NCI-H2196 treated with DMSO at 0.1 percent for 48 hours (cell line): ENCODE measurements around the gene PCSK6.
"Not testable (repeated sequence)": the region's sequence is repeated elsewhere in the genome, so short reads cannot be mapped to it uniquely, and the experiment has no call there.

Experiments
- DNase-seq: peaks from one replicate; lab custom pipeline; 2025; ENCODE audit not compliant: unreplicated experiment; lab: John Stamatoyannopoulos, UW

The PCSK6 gene

DNA sequence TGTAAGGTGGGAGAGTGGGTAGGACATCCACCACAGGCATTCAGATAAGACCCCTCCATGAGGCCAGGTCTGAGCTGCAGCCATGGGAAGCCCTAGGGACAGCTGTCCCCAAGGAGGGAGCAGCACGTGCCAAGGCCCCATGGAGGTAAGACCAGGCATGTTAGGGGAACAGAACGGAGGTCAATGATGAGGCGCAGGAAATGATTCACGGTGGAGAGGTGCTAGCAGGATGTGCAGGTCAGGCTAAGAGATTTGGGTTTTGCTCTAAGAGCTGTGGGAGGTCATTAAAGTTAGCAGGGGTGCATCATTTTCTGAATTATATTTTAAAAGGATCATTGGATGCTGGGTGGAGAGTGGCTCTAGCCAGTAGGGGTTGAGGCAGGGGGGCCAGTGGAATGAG, 128.1 kb downstream of the PCSK6 start:
- DNase-seq, result no peak

DNA sequence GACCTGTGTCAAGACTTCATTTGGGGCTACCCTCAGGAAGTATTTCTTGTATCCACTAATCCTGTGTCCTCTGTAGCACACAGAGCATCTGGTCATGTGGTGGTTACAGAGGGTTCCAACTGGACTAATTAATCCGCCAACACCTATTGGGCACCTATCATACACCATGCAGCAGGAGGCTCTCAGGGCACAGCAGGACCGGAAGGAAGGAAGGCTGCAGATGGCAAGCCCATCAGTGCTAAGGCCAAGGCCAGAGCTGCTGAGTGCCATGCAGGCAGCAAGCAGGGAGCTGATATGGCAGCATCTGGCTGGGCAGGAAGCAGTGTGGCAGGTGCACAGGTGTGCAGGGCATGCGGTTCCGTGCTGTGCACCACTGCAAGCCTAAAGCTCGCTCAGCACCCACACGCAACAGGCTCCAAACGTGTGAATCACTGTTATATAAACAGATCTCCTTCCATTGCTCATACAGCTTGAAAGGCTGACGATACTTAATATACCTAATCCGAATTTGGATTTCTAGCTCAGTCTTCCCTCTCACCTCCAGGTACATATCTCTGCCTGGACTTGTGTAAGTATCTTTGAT, 130.1 kb downstream of the PCSK6 start:
- no peak for DNase-seq

DNA sequence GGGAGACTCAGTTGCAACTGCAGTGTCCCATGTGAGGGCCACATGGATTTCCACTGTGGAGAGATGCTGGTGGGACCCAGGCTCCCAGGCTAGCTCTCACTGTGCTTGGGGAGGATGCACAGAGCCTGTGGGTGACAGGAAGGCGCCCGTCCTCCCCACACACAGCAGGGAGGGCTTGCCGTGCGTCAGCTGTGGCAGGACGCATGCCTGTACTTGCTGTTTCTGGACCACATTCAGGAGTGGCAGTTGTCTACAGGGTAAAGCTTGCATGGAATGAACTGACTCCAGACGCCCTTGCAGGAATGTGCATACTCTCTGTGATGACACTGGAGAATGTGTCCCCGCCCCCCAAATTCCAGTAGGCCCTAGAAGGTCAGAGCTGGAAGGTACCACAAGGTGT, 130.6 kb downstream of the PCSK6 start:
- DNase-seq, result no peak

DNA sequence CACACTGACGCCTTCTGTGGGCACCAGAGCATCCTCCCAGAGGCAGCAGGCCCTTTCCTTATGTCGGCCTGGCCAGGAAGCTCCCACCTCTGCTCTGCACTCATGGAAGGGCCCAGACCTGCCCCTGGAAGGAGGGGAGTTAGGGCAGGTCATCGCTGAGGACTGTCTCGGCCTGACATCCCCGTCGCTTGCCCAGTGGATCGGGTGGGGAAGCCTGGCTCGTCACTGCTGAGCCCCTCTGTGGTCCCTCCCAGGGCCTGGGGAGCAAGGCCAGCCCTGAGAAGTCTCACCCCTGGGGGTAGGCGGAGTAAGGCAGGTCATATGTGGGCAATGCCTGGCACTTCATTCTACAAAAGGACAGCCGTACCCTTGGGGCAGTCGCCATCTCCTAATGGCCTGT, 131.6 kb downstream of the PCSK6 start:
- no peak for DNase-seq

DNA sequence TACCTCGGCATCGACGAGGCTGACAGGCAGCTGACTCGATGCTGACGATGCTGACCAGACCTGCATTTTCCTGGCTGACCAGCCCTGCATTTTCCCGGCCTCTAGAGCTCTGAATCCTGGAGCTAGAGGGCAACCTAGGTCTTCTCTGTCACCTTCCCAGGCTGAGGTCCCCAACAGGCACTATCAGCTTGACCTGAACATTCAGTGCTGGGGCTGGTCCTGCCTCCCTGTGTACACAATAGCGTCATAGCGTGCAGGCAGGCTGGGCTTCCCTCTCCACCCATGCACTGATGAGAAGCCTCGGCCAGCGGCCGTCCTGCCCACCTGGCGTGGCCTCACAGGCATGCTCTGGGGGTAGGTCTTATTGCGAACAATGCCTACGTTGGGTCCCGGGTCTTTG, 132.2 kb downstream of the PCSK6 start:
- DNase-seq, result no peak

DNA sequence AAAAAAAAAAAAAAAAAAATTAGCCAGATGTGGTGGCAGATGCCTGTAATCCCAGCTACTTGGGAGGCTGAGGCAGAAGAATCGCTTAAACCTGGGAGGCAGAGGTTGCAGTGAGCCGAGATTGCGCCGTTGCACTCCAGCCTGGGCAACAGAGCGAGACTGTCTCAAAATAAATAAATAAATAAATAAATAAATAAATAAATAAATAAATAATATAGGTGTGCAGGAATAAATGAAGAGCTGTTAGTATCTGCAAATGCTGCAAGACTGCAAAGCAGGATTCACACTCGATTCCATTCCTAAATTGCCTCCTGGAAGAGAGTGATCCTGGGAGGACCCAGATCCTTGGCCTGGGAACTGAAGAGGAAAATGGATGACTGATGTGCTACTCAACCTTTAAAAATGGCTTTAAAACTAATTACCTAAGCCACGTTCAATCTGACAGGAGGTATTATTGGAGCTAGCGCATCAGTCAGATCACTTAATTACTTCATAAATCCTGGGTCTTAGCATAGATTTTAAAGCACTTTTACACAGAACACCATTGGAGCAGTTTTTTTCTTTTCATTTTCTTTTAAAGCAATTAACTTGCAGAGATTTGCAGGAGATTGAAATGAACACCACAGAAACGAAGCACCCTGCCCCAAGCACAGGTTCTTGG, 132.9 kb downstream of the PCSK6 start:
- not testable (repeated sequence) for DNase-seq

DNA sequence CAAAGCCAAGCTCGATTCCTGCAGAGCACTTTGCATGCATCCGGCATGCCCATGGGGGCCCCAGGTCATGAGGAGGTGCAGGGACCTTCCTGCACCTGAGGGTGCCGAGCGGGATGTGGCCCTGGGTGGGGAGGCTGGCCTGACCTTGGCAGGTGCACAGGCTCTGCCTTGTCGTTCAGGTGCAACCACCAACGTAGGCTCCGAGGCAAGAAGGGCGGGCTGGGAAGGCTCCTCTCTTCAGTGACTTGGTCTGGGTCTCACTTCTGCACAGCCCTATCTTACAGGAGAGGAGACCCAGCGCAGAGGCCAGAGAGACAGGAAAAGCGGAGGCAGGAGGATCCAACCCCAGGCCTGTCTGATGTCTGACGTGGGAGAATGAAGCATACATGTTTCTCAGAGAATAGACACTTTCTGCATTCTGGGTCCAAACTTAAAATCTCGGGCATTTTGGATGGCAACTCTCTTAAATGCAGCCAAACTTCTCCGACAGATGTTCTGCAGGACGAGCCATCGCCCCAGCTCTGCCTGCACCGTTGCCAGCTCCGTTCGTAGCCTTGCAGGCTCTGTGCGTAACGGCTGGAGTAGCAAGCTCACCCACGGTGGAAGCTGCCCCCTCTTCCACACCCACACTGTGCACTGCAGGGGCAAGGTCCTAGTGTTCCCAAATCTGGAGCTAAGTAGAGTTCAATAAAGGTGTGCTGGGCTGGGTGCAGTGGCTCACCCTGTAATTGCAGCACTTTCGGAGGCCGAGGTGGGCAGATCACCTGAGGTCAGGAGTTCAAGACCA, 133.6 kb downstream of the PCSK6 start:
- no peak for DNase-seq

DNA sequence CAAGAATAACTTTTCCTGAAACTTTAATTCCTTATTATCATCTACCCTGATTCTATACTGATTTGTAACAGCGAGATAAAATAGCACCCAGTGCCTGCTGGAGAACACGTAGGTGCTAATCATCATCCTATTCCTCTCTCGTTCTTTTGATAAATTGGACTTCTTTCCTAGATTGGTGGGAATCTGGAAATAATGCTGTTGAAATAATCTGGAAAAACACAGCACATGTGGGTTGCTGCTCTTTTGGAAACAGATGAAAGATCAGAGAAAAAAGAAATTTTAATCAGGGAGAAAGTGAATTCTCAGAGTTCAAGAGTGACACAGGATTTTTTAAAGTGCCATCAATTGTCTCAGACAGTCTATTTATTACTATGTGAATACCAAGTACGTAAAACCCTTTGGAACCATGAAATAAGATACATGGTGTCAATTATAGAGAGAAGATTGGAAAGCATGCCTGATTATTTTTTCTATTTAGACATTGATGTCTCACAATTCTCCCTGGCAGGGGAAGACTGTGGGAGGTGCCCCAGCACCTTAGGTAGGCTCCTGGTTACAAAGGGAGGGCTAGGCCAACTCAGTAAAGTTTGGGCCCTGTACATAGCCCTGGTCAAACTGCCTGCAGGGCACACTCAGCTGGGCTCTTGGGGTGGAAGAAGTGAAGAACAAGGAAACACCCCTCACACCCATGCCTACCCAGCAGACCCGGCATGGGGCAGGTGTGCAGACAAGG, 134.4 kb downstream of the PCSK6 start:
- no peak for DNase-seq

DNA sequence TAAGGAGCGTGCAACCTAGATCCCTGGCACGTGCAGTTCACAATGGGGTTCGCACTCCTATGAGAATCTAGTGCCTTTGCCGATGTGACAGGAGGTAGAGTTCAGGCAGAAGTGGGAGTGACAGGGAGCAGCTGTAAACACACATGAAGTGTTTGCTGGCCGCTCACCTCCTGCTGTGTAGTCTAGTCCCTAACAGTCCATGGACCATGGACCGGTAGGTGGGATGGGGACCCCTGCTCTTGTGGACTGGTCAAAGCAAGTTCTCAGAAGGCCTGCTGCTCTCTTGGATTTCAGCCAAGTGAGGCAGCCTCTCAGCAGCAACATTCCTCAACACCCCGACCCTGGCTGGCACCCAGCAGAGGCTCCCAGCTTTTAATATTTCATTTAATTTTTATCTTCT, 136.3 kb downstream of the PCSK6 start:
- no peak for DNase-seq

DNA sequence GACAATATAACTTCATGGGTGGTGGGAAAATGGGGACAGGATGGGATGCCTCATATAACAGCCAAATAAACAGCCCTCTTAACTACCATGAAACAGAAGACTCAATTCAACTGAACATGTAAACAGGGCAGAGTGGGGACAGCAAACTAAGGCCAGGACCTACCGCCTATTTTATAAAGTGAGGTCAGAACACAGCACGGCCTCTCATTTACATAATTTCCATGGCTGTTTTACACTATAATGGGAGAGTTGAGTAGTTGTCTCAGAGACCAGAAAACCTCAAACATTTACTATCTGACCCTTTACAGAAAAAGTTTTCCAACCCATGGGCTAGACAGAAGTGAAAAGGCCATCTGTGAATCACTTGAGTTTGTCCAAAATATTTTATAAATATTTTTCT, 137.8 kb downstream of the PCSK6 start:
- DNase-seq, result no peak

DNA sequence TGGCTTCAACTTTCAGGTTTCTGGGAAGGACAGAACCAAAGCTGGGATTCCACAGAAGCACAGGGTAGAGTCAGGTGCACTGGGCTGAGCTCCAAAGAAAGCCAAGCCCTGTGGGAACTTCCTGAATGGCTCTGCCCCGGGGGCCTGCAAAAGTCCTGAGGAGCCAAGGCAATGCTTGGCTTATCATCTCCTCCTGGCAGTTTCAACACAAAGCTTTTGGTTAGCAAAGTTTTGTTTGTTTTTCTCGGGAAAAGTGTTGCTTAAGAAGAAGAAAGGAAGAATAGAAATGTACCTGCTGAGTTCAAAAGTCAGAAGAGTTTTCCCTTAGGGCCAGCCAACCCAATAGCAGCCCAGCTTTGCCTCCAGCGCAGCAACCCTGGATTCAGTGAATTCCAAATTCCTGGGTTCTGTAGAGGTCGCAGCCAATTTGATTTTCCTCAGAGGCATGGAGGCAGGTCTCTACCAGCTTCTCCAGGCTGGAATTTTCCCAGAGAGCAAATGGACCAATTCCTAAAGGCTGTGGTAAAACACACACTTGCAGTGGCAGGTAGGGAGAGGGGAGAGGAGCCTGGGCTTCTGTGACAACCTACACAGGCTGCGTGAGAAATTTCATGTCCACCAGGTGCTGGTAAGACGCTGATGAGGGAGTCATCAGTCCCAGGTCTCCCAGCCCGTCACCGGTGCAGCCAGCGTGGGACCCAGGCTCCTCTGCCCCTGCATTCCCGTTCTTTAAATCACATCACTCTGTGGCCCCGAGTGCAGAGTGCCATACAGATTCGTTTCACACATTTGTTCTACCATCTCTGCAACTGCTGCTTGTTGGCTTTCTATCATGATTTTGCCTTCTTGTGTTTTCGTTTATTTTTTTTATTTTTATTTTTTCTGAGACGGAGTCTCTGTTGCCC, 140.2 kb downstream of the PCSK6 start:
- DNase-seq, result no peak

DNA sequence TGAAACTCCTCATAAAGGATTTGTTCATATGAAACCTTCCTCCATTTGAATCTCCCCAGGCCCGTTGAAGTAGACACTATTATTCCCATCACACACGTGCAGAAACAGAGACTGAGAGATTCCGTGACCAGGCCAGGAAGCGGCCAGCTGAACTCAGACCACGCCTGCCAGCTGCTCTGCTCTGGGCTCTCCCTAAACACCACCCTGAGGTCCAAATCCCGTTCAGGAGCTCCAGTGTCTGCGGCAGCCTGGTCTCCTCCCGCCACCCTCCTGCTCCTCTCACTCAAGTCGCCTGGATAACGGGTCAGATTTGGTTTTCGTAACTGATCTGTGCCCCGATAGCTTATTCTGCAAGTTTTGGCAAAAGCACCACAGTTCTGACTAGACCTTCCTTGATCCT, 140.9 kb downstream of the PCSK6 start:
- DNase-seq, result no peak

DNA sequence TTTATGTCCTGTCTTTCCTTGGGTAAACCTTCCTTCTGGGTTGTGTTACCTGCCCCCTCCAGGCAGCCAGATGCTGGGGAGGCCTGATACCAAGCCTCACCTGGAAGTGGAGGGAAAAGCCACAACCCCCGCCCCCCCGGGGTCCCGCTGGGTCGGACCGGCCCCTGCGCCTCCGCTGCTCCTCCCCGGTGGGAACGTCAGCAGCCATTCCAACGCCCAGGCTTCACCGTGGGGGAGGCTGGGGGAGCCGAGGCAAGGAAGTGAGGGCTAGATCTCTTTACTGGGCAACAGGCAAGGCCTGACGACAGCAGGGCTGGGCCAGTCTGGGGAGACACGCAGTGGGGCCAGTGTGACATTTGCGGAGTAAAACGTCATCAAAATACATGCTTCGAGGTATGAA, 141.5 kb downstream of the PCSK6 start:
- DNase-seq, result no peak

DNA sequence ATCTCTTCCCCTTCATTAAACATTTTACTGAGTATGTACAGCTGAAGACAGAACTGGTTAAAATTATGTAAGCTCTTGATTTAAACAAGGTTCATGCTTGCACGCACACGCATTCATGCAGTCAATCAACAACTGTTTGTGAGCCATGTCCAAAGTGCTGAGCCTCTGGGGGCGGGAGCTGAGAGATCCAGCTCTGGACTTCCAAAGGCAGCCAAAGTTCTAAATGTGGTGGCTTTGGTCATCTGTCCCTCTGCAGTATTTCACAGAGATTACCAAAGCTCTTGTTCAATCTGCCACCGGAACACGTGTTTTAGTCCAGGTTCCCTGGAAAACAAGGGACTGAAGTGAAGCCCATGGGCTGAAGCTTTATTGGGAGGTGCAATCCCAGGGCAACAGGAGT, 142.1 kb downstream of the PCSK6 start:
- DNase-seq, result no peak

DNA sequence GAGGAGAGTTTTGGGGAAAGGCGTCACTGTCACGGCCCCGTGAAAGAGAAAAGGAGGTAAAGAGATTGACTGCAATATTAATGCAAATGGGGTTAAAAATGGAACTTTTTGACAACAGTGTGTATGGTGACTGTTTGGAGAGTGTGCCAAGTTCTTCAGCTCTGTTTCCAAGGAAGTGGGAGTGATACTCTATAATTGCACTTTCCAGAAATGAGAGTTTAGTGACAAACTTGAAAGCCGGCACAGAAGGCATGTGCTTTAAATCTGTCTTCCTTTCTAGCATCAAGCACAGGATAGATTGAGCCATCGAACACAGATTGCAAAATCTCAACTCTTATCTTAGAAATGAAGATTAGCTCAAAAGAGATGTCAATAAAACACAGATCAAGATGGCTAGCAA, 142.6 kb downstream of the PCSK6 start:
- no peak for DNase-seq

DNA sequence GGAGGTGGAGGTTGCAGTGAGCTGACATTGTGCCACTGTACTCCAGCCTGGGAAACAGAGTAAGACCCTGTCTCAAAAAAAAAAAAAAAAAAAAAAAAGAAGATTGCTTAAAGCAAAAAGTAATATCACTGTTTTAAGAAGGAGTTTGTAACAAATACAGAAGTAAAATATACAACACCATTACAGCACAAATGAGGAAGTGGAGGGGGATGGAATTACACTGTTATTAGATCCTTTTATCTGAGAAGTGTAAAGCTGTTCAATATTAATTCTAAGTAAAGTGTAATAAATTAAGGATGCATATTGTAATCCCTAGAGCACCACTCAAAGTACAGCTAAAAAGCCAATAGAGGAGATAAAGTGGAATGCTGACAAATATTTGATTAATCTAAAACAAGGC, 147.5 kb downstream of the PCSK6 start:
- no peak for DNase-seq

DNA sequence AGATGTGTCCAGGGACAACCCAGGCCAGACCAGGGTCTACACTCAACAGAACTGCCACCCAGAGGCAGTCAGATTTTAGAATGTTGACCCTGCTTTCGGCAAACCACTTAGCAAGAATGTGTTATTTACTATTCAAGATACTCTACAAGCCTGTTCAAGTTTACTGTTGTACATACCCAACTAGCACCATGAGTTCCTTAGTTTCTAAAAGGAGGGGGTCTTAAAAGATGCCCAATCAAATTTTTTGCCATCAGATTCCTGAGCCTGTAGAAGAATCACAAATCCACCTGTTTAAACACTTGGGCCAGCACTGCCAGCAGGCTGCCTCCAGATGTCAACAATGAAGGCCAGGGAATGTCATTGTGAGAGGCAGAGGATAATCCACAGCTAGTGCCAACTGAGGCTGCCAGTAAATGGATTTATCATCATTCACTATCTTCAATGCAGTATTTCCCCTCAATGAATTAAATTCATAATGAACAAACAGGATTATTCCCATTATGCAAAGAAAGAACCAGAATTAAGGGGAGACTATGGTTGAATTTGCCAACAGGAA, 150.9 kb downstream of the PCSK6 start:
- DNase-seq, result no peak

DNA sequence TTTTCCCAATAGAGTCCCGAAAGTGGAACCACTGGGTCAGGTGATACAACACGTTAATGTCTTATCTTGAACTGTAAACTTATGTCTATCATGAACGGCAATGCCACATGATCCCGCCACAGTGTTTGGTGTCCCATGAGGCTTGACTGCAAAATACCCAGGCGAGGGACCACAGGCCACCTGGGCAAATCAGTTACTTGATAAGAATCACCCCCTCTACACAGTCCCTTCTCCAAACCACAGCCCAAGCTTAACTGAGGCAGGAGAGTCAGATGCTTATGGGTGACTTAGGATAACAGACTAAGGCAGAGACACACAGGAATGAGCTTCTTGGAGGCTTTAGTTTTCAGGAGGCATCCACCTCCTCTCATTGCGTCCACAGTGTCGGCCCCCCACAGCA, 151.5 kb downstream of the PCSK6 start:
- no peak for DNase-seq

DNA sequence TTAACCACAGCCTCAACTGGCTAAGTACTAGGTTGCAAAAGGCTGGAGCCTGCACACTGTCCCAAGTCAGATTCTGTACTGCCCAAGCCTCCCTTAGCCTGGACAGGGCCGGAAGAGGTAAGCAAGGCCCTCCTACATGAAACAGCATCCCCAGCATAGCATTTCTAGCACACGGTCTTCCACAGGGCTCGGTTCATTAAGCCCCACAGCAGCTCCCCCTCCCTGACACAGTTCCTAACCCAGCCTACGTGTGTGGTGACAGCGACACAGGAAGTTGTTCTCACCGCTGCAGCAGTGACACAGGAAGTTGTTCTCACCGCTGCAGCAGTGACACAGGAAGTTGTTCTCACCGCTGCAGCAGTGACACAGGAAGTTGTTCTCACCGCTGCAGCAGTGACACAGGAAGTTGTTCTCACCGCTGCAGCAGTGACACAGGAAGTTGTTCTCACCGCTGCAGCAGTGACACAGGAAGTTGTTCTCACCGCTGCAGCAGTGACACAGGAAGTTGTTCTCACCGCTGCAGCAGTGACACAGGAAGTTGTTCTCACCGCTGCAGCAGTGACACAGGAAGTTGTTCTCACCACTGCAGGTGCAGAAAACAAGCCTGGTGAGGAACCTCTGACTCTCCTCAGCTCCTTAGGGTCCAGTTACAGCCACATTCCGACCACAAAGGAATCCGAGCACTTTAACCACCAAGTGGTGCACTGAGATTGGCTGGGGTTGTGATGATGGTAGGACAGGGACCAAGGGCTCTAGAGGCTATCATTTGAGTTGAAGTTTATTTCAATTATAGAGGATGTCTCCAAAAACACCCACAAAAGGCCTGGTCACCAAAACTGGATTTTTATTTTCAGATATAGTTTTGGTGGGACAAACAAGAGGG, 155.4 kb downstream of the PCSK6 start:
- DNase-seq, result not testable (repeated sequence)
